PC-3 (cell line): ENCODE data around the gene GSDME. TPM values are rescaled to one million over a fixed set of nuclear protein-coding genes. Genes with fewer than 3 reads are reported as not detected.

ENCODE experiments used
- ATAC-seq: fragments of 200-7000 bp; cut with Tn5 transposase; 2 replicates; pipeline ENCODE4 v1.9.1; 2020; ENCODE audit warnings: mild to moderate bottlenecking, moderate library complexity
- BruUV-seq: library from RNA; stranded (reverse); fragments of 400-500 nt; replicated peaks from 2 replicates; lab custom pipeline; 2021; lab: Mats Ljungman, UMichigan
- CTCF ChIA-PET: fragments of 300-600 bp; sonication (Branson Sonifier 250); formaldehyde crosslinking; loops from one replicate; lab custom pipeline; 2022; ENCODE audit warnings: antibody characterized with exemption; lab: Charles Lee
- POLR2A ChIA-PET: fragments of 300-600 bp; sonication (Branson Sonifier 250); formaldehyde crosslinking; loops from one replicate; lab custom pipeline; 2022; ENCODE audit warnings: antibody characterized with exemption; ENCODE audit not compliant: unreplicated experiment; lab: Charles Lee
- DNase-seq: peaks from one replicate; pipeline ENCODE4 v3.0.0-alpha.2; 2015
- H2AFZ ChIP-seq: fragments of 300-600 bp; sonication (generic); 2 replicates; pipeline ENCODE4 v1.6.0; 2016; ENCODE audit warnings: antibody characterized with exemption, low read length
- H3F3A ChIP-seq: fragments of 300-600 bp; sonication (generic); one replicate; pipeline ENCODE4 v1.6.0; 2017; ENCODE audit warnings: antibody characterized with exemption, low read length, control low read depth, mild to moderate bottlenecking; ENCODE audit not compliant: unreplicated experiment
- H3K27ac ChIP-seq: fragments of 300-600 bp; sonication (generic); 2 replicates; pipeline ENCODE4 v1.5.1; 2016; ENCODE audit warnings: mild to moderate bottlenecking, low read length
- H3K27me3 ChIP-seq: fragments of 300-600 bp; sonication (generic); 2 replicates; pipeline ENCODE4 v1.6.1; 2016; ENCODE audit warnings: low read length, mixed read lengths
- H3K36me3 ChIP-seq: fragments of 300-600 bp; sonication (generic); 2 replicates; pipeline ENCODE4 v1.6.1; 2016; ENCODE audit warnings: low read depth, mixed run types, low read length, mixed read lengths
- H3K4me1 ChIP-seq: fragments of 300-600 bp; sonication (generic); 2 replicates; pipeline ENCODE4 v1.5.1; 2016; ENCODE audit warnings: low read length; ENCODE audit not compliant: insufficient read depth
- H3K4me2 ChIP-seq: fragments of 300-600 bp; sonication (generic); 2 replicates; pipeline ENCODE4 v1.6.0; 2016; ENCODE audit warnings: low read length
- H3K4me3 ChIP-seq: fragments of 300-600 bp; sonication (generic); 2 replicates; pipeline ENCODE4 v1.5.1; 2016; ENCODE audit warnings: mild to moderate bottlenecking, low read length, mixed read lengths
- H3K79me2 ChIP-seq: fragments of 300-600 bp; sonication (generic); 2 replicates; pipeline ENCODE4 v1.6.1; 2017; ENCODE audit warnings: low read length, mixed read lengths
- H3K9ac ChIP-seq: fragments of 300-600 bp; sonication (generic); 2 replicates; pipeline ENCODE4 v1.6.0; 2016; ENCODE audit warnings: mild to moderate bottlenecking, low read length
- H3K9me2 ChIP-seq: fragments of 300-600 bp; sonication (generic); replicated peaks from 2 replicates; pipeline ENCODE4 v1.6.1; 2016; ENCODE audit warnings: mixed run types, low read length, mixed read lengths
- H3K9me3 ChIP-seq: fragments of 300-600 bp; sonication (generic); 2 replicates; pipeline ENCODE4 v1.6.1; 2016; ENCODE audit warnings: low read length, mixed read lengths
- H4K20me1 ChIP-seq: fragments of 300-600 bp; sonication (generic); 2 replicates; pipeline ENCODE4 v1.6.1; 2016; ENCODE audit warnings: low read length, mixed read lengths
- EZH2 ChIP-seq: fragments of 300-600 bp; sonication (generic); IDR thresholded peaks from one replicate; pipeline ENCODE4 v1.6.1; 2017; ENCODE audit warnings: antibody characterized with exemption, mild to moderate bottlenecking, low read length; ENCODE audit not compliant: unreplicated experiment
- EZH2phosphoT487 ChIP-seq: fragments of 300-600 bp; sonication (generic); IDR thresholded peaks from 2 replicates; pipeline ENCODE4 v1.6.1; 2018; ENCODE audit warnings: mild to moderate bottlenecking, antibody characterized with exemption, low read length, borderline replicate concordance
- intact Hi-C: fragments of 100-400 bp; cut with micrococcal nuclease; formaldehyde crosslinking; loops from 2 replicates; pipeline ENCODE4 v1.9.0; 2023
- total RNA-seq: library from RNA; depleted of rRNA; stranded (reverse); fragments of >200 nt; gene quantifications from 2 replicates; pipeline ENCODE4 v1.2.3, GENCODE V29; 2014
- TF ChIP-seq, protein P1 (sequence below): fragments of 300-600 bp; sonication (generic); conservative IDR thresholded peaks from 2 replicates; pipeline ENCODE4 v1.5.1; 2017; ENCODE audit warnings: antibody characterized with exemption, low read depth, mild to moderate bottlenecking, low read length

Gene GSDME
- total RNA-seq, 1 experiment from 2014 or later = 12.0 TPM

DNA sequence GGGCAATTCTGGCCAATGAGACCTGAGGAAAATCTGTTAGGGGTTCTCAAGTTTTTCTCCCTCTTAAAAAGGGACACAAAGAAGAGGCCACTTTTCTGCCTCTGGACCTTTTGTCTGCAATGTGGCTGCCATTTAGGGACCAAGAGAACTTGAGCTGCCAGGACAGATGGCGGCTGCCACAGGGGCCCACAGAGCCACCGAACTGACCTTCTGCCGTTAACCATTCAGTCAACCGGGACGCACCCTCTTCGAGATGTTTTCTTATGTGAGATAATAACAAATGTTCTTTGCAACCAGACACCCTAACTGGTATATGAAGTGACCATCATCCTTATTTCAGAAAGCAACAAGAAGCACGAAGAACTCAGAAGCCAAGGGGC is 29.2 kb downstream of the GSDME start:
- TF ChIP-seq EZH2 = no peak
- TF ChIP-seq, protein P1, sequence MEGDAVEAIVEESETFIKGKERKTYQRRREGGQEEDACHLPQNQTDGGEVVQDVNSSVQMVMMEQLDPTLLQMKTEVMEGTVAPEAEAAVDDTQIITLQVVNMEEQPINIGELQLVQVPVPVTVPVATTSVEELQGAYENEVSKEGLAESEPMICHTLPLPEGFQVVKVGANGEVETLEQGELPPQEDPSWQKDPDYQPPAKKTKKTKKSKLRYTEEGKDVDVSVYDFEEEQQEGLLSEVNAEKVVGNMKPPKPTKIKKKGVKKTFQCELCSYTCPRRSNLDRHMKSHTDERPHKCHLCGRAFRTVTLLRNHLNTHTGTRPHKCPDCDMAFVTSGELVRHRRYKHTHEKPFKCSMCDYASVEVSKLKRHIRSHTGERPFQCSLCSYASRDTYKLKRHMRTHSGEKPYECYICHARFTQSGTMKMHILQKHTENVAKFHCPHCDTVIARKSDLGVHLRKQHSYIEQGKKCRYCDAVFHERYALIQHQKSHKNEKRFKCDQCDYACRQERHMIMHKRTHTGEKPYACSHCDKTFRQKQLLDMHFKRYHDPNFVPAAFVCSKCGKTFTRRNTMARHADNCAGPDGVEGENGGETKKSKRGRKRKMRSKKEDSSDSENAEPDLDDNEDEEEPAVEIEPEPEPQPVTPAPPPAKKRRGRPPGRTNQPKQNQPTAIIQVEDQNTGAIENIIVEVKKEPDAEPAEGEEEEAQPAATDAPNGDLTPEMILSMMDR = no peak
- no peak for TF ChIP-seq EZH2phosphoT487
- no peaks in the 10 kb centered on the region for H4K20me1 ChIP-seq

GRCh38 chr7:24727154-24728120 is 29.8 kb downstream of the GSDME start:
- no peak for TF ChIP-seq EZH2phosphoT487

More for the DNA sequence above, 29.2 kb downstream of the GSDME start:
- DNase-seq (no peak), ATAC-seq (no peak)
- ChIA-PET POLR2A (no interaction called here), CTCF (no interaction called here)
- H3K4me3 ChIP-seq = no peak overlapping the region
- H3F3A ChIP-seq = no peaks in the 10 kb centered on the region
- no TSS peak for BruUV-seq
- no peaks in the 10 kb centered on the region for H3K79me2 ChIP-seq
- no peak overlapping the region for H2AFZ ChIP-seq
- H3K4me2 ChIP-seq = no peak overlapping the region
- no peaks in the 10 kb centered on the region for H3K27me3 ChIP-seq
- H3K9me2 ChIP-seq = no peaks in the 10 kb centered on the region
- no peaks in the 10 kb centered on the region for H3K9me3 ChIP-seq
- H3K36me3 ChIP-seq = no peaks in the 10 kb centered on the region
- H3K27ac ChIP-seq = no peak overlapping the region
- peaks cover under 1% of the 10 kb centered on the region; the same call in 1 of the 2 replicates for H3K4me1 ChIP-seq
- no peak overlapping the region for H3K9ac ChIP-seq
- intact Hi-C loops = no loop called here

GRCh38 chr7:24725554-24726241 is 31.6 kb downstream of the GSDME start:
- DNase-seq (no peak), ATAC-seq (no peak)
- H3K9me2 ChIP-seq = no peaks in the 10 kb centered on the region
- H3K9me3 ChIP-seq = no peaks in the 10 kb centered on the region
- no peak overlapping the region for H3K9ac ChIP-seq
- intact Hi-C loops = no loop called here
- no peak overlapping the region for H3K4me3 ChIP-seq
- TF ChIP-seq EZH2phosphoT487 = no peak
- TF ChIP-seq, protein P1 = no peak
- H3K4me1 ChIP-seq = peaks cover 12% of the 10 kb centered on the region
- no TSS peak for BruUV-seq
- ChIA-PET POLR2A (no interaction called here), CTCF (no interaction called here)
- H2AFZ ChIP-seq = no peak overlapping the region
- no peaks in the 10 kb centered on the region for H3K36me3 ChIP-seq
- H3K79me2 ChIP-seq = no peaks in the 10 kb centered on the region
- H3K27ac ChIP-seq = no peak overlapping the region
- no peaks in the 10 kb centered on the region for H4K20me1 ChIP-seq
- H3F3A ChIP-seq = no peaks in the 10 kb centered on the region
- no peak overlapping the region for H3K4me2 ChIP-seq
- H3K27me3 ChIP-seq = no peaks in the 10 kb centered on the region

More at GRCh38 chr7:24727154-24728120, 29.8 kb downstream of the GSDME start:
- intact Hi-C loops = no loop called here
- Histone ChIP-seq H3K27ac (no peak overlapping the region), H3K9ac (no peak overlapping the region), H3K4me1 (no peaks in the 10 kb centered on the region), H2AFZ (no peak overlapping the region), H3K36me3 (no peaks in the 10 kb centered on the region), H3K9me3 (no peaks in the 10 kb centered on the region), H4K20me1 (no peaks in the 10 kb centered on the region), H3K9me2 (no peaks in the 10 kb centered on the region), H3K27me3 (no peaks in the 10 kb centered on the region), H3K79me2 (no peaks in the 10 kb centered on the region), H3K4me3 (no peak overlapping the region), H3K4me2 (no peak overlapping the region), H3F3A (no peaks in the 10 kb centered on the region)
- ChIA-PET POLR2A (no interaction called here), CTCF (no interaction called here)
- ATAC-seq (no peak), DNase-seq (no peak)
- BruUV-seq = no TSS peak
